PC-9 (cell line): ENCODE results near the gene SNAPIN. TPM values are rescaled to one million over a fixed set of nuclear protein-coding genes. Genes with fewer than 3 reads are reported as not detected.

Experiments used
- BruUV-seq: library from RNA; stranded (reverse); fragments of 400-500 nt; replicated peaks from 2 replicates; lab custom pipeline; 2021; lab: Mats Ljungman, UMichigan
- CTCF ChIA-PET: fragments of 300-600 bp; sonication (Branson Sonifier 250); formaldehyde crosslinking; loops from one replicate; lab custom pipeline; 2022; ENCODE audit warnings: antibody characterized with exemption; lab: Charles Lee
- POLR2A ChIA-PET: fragments of 300-600 bp; sonication (Branson Sonifier 250); formaldehyde crosslinking; loops from one replicate; lab custom pipeline; 2022; ENCODE audit warnings: antibody characterized with exemption; ENCODE audit not compliant: unreplicated experiment; lab: Charles Lee
- DNase-seq, 2 experiments: peaks; one replicate each; pipeline versions ENCODE4 v3.0.0 to v3.0.0-alpha.2; 2015 to 2022; ENCODE audit warnings: mixed read lengths in 1 of 2
- H2AFZ ChIP-seq: fragments of 200-600 bp; sonication (generic); 2 replicates; pipeline ENCODE4 v1.8.1; 2017; ENCODE audit warnings: antibody characterized with exemption
- H3F3A ChIP-seq: fragments of 200-600 bp; sonication (generic); 2 replicates; pipeline ENCODE4 v1.8.1; 2017; ENCODE audit warnings: antibody characterized with exemption, mild to moderate bottlenecking, low read depth; ENCODE audit not compliant: insufficient read depth
- H3K27ac ChIP-seq: fragments of 200-600 bp; sonication (generic); 2 replicates; pipeline ENCODE4 v1.6.1; 2016; ENCODE audit warnings: mixed run types
- H3K27me3 ChIP-seq: fragments of 200-600 bp; sonication (generic); 2 replicates; pipeline ENCODE4 v1.6.1; 2016; ENCODE audit warnings: low read depth, mixed run types; ENCODE audit not compliant: insufficient read depth
- H3K36me3 ChIP-seq: fragments of 200-600 bp; sonication (generic); 2 replicates; pipeline ENCODE4 v1.6.1; 2016; ENCODE audit warnings: low read depth, mixed run types
- H3K4me1 ChIP-seq: fragments of 200-600 bp; sonication (generic); replicated peaks from 2 replicates; pipeline ENCODE4 v1.6.1; 2016; ENCODE audit warnings: mixed run types; ENCODE audit not compliant: insufficient read depth
- H3K4me2 ChIP-seq: fragments of 200-600 bp; sonication (generic); 2 replicates; pipeline ENCODE4 v1.6.1; 2017; ENCODE audit warnings: mixed run types
- H3K4me3 ChIP-seq: fragments of 200-600 bp; sonication (generic); 2 replicates; pipeline ENCODE4 v1.6.1; 2016; ENCODE audit warnings: mixed run types
- H3K79me2 ChIP-seq: fragments of 200-600 bp; sonication (generic); 2 replicates; pipeline ENCODE4 v1.6.1; 2017; ENCODE audit warnings: low read depth, mixed run types
- H3K9me2 ChIP-seq: fragments of 200-600 bp; sonication (generic); 2 replicates; pipeline ENCODE4 v1.8.1; 2017; ENCODE audit warnings: mild to moderate bottlenecking; ENCODE audit not compliant: insufficient read depth
- H3K9me3 ChIP-seq: fragments of 200-600 bp; sonication (generic); 2 replicates; pipeline ENCODE4 v1.8.1; 2016; ENCODE audit warnings: low read depth; ENCODE audit not compliant: insufficient read depth
- H4K20me1 ChIP-seq: fragments of 200-600 bp; sonication (generic); 2 replicates; pipeline ENCODE4 v1.8.1; 2017; ENCODE audit not compliant: insufficient read depth
- CTCF ChIP-seq: fragments of 200-600 bp; sonication (generic); conservative IDR thresholded peaks from 2 replicates; pipeline ENCODE4 v1.6.1; 2017; ENCODE audit warnings: mixed run types, antibody characterized with exemption, mild to moderate bottlenecking, moderate library complexity
- EZH2 ChIP-seq: fragments of 200-600 bp; sonication (generic); IDR thresholded peaks from 2 replicates; pipeline ENCODE4 v1.8.0; 2017; ENCODE audit warnings: antibody characterized with exemption, low read depth
- intact Hi-C: fragments of 100-400 bp; cut with micrococcal nuclease; formaldehyde crosslinking; loops from one replicate; pipeline ENCODE4 v1.10.0; 2022; ENCODE audit not compliant: unreplicated experiment
- total RNA-seq: library from RNA; stranded (reverse); gene quantifications from 2 replicates; pipeline ENCODE4 v1.2.3, GENCODE V29; 2021

The SNAPIN gene
- total RNA-seq, 1 experiment from 2014 or later, result 29.5 TPM

DNA sequence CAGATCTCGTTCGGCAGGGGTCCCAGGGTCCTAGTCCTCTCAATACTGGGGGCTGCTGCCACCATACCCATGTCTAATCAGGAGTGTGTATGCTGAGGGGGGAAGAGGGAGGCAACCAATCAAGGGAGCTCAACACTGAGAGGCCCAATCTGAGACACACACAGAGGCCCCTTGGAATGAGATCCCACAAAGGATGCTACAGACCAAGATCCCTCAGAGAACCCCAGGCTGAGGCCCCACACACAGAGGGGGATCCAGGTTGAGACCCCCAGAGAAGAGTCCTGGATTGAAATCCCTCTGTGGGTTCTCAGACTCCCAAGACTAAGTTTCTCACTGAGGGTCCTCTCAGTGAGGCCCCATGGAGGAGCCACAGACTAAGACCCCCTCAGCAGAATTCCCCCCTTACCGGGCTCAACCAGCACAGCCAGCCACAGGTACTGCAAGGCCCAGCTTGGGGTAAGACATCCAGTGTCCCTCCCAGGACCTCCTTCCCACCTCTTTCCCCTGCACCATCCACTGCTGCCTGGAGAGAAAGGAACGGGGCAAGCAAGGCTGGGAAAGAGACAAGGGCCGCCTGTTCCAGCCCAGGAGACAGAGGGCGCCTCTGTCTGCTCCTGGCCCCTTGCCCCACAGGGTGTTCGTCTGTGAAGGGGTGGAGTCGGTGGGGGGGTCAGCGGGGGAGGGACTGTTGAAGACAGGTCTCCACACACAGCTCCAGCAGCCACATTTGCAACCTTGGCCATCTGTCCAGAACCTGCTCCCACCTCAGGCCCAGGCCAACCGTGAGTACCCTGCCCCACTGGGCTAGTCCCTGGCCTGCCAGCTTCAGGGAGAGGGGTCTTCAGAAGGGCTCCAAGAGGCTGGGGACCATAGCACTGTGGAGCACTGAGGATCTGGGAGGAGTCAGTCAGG is 30.5 kb upstream of the SNAPIN start, which contains the start of gene S100A1:
Gene S100A1 (plus strand): TSS at position 720 of the 912 bp plus-strand sequence. CDS start 2,088 bp downstream, outside the sequence.
- H2AFZ ChIP-seq, result no peak within 1 kb of the TSS

DNA sequence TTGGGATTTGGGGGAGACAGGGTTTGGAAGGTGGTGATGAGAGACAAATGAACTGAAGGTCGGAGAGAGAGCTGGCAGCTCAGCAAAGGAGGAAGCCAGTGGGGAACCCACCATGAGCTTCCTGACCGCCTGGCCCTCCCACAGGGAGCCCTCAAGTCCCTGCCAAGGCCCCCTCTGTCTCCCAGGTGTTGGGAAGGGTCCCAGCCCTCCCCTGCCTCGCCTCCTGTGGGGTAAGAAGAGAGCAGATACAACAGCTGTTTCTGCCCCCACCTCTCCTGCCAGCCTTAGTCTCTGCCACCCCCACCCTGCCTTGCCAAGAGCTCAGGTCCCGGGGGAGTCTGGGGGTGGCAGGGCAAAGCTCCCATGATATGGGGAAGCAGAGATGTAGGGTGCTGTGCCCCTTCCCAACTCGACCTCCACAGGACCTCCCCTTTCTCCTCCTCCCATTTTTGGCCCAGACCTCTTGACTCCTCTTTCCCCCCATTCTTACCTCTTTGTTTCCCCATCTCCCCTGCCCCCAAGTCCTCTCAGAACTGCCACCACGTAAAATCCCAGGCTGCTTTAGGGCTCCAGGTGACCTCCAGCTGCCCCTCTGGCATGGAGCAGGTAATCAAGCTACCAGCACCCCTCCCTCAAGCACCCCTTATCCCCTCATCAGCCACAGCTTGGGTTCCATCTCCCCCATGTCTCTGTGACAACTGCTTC is 29.7 kb upstream of the SNAPIN start:
- POLR2A ChIA-PET, result interaction anchor here (2.3 kb wide), 1 partner anchor 16 kb away, joined by 32 read pairs; the partner anchor contains the start of gene S100A16

More for the DNA sequence above, 30.5 kb upstream of the SNAPIN start, which contains the start of gene S100A1:
- Histone ChIP-seq H3K4me2 (peak within 1 kb of the TSS; percentile 100), H3K27me3 (no peaks in the 10 kb centered on the region), H3K27ac (peak within 1 kb of the TSS; percentile 88), H3K9me3 (no peaks in the 10 kb centered on the region), H3K9me2 (no peaks in the 10 kb centered on the region), H3K4me1 (peaks cover 32% of the 10 kb centered on the region), H3K4me3 (peak within 1 kb of the TSS; percentile 69), H3K36me3 (peaks cover 14% of the 10 kb centered on the region; the same call in 1 of the 2 replicates), H3K79me2 (peaks cover 36% of the 10 kb centered on the region), H4K20me1 (no peaks in the 10 kb centered on the region), H3F3A (peaks cover 17% of the 10 kb centered on the region)
- no peak for DNase-seq
- TF ChIP-seq EZH2, result no peak
- peak; percentile 93 for TF ChIP-seq CTCF
- POLR2A ChIA-PET, result interaction anchor here (0.6 to 2.4 kb wide), 9 partner anchors 12 to 335 kb away, joined by 3 to 32 read pairs (median 6); partner anchors contain the start of genes S100A14, S100A16 and SLC39A1
- BruUV-seq, result no TSS peak
- CTCF ChIA-PET, result interaction anchor here (0.5 to 1.9 kb wide), 16 partner anchors 9 to 375 kb away, joined by 3 to 19 read pairs (median 6); partner anchors contain the start of genes S100A14 and S100A16
- intact Hi-C loops, result loop anchor here (1.0 to 2.0 kb wide), 4 partner anchors 20 to 117 kb away; no protein-coding TSS in a partner anchor

More for the DNA sequence above, 29.7 kb upstream of the SNAPIN start:
- no peak overlapping the region for H3K27ac ChIP-seq
- no peak for DNase-seq
- H3F3A ChIP-seq, result peaks cover 17% of the 10 kb centered on the region
- H3K36me3 ChIP-seq, result peaks cover 6% of the 10 kb centered on the region; the same call in 1 of the 2 replicates
- H3K9me3 ChIP-seq, result no peaks in the 10 kb centered on the region
- no TSS peak for BruUV-seq
- no peaks in the 10 kb centered on the region for H3K9me2 ChIP-seq
- H3K4me1 ChIP-seq, result peaks cover 37% of the 10 kb centered on the region
- CTCF ChIA-PET, result interaction anchor here (0.6 kb wide), 1 partner anchor 663 kb away, joined by 4 read pairs; no protein-coding TSS in a partner anchor
- TF ChIP-seq EZH2 (no peak), CTCF (no peak)
- H3K4me2 ChIP-seq, result no peak overlapping the region
- no peaks in the 10 kb centered on the region for H3K27me3 ChIP-seq
- no peaks in the 10 kb centered on the region for H4K20me1 ChIP-seq
- peaks cover 31% of the 10 kb centered on the region for H3K79me2 ChIP-seq
- no peak overlapping the region for H2AFZ ChIP-seq
- intact Hi-C loops, result no loop called here
- no peak overlapping the region for H3K4me3 ChIP-seq
